Nasal cavity respiratory epithelium epithelial cell of viscerocranial mucosa (primary cell): Measurements from ENCODE around the gene GIGYF1. TPM values are rescaled to one million over a fixed set of nuclear protein-coding genes. Genes with fewer than 3 reads are reported as not detected.

Source experiments
- total RNA-seq: library from RNA; depleted of rRNA; stranded (reverse); fragments of >200 nt; gene quantifications from 2 replicates; pipeline ENCODE4 v1.2.3, GENCODE V29; 2014

The GIGYF1 gene, protein sequence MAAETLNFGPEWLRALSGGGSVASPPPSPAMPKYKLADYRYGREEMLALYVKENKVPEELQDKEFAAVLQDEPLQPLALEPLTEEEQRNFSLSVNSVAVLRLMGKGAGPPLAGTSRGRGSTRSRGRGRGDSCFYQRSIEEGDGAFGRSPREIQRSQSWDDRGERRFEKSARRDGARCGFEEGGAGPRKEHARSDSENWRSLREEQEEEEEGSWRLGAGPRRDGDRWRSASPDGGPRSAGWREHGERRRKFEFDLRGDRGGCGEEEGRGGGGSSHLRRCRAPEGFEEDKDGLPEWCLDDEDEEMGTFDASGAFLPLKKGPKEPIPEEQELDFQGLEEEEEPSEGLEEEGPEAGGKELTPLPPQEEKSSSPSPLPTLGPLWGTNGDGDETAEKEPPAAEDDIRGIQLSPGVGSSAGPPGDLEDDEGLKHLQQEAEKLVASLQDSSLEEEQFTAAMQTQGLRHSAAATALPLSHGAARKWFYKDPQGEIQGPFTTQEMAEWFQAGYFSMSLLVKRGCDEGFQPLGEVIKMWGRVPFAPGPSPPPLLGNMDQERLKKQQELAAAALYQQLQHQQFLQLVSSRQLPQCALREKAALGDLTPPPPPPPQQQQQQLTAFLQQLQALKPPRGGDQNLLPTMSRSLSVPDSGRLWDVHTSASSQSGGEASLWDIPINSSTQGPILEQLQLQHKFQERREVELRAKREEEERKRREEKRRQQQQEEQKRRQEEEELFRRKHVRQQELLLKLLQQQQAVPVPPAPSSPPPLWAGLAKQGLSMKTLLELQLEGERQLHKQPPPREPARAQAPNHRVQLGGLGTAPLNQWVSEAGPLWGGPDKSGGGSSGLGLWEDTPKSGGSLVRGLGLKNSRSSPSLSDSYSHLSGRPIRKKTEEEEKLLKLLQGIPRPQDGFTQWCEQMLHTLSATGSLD (N-terminal part only)
- 10.3 and 16.4 TPM in 2 replicates for total RNA-seq

DNA sequence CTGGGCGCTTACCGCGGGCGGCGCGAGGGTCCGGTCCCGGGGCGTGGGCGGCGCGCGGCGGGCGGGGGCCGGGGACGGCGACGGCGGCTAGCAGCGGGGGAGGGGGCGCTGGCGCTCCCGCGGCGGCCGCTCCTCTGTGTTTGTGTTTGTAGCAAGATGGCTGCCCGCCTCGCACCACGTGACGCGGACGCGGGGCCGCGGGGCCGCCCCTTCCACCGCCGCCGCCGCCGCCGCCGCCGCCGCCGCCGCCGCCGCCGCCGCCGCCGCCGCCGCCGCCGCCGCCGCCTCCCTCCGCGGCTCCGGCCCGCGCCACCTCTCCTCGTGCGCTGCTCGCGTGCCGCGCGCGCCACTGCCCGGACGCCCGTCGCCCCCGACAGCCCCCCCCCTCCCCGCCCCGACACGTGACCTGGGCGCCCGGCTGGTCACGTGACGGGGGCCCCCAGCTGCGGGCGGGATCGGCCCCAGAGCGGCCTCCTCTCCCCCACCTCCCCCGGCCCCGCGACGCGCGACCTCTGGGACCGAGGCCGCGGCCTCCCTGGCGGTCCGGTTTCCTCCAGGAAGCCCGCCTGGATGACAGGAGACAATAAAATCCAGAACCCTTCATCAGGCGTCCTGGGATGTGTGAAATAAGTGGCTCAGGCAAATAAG lies at the start of gene GIGYF1:
GIGYF1 (minus strand) TSS at position 153 of the 648 bp plus-strand sequence. CDS start 6,012 bp downstream, outside the sequence.

DNA sequence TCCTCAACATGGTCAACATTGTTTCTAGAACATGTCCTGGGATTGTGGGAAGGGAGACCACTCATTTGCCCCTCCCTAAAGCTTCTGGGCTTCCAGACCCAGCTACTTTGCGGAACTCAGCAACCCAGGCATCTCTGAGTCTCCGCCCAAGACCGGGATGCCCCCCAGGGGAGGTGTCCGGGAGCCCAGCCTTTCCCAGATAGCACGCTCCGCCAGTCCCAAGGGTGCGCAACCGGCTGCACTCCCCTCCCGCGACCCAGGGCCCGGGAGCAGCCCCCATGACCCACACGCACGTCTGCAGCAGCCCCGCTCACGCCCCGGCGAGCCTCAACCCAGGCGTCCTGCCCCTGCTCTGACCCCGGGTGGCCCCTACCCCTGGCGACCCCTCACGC lies 26.2 kb upstream of the GIGYF1 start, which contains the start of gene EPO:
EPO (plus strand) TSS at position 190 of the 392 bp plus-strand sequence. CDS start 513 bp downstream, outside the sequence.

DNA sequence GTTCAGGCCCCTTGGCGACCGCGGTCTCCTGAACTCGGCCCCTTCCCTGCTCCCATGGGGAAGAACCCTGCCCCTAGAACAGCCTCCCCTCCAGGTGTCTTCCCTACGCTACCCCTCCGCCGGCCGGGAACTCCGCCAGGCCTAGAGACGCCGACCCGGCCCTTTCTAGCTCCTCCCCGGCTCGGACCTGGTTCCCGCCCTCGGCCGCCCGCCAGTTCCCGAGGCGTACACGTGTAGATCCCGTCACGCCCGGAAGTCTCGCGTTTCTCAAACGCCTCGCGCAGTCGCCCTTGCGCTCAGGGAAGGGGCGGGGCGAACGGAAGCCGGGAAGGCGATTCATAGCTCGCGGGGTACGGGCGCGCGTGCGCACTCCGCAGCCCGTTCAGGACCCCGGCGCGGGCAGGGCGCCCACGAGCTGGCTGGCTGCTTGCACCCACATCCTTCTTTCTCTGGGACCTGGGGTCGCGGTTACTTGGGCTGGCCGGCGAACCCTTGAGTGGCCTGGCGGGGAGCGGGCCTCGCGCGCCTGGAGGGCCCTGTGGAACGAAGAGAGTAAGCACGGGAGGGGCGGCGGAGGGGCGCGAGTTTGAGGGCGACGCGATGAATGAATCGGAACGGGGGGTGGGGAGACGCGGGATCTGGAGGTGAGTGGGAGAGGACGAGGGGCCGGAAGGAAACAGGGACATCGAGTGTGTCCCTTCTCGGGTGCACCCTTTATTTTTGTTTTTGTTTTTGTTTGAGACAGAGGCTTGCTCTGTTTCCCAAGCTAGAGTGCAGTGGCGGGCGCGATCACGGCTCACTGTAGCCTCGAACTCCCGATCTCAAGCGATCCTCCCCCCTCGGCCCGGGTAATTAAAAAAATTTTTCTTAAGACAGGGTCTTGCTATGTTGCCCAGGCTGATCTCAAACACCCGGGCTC lies 12.0 kb upstream of the GIGYF1 start, which contains the start of gene POP7:
POP7 (plus strand) TSS at position 369 of the 919 bp plus-strand sequence. CDS start 710 bp downstream, outside the sequence.

DNA sequence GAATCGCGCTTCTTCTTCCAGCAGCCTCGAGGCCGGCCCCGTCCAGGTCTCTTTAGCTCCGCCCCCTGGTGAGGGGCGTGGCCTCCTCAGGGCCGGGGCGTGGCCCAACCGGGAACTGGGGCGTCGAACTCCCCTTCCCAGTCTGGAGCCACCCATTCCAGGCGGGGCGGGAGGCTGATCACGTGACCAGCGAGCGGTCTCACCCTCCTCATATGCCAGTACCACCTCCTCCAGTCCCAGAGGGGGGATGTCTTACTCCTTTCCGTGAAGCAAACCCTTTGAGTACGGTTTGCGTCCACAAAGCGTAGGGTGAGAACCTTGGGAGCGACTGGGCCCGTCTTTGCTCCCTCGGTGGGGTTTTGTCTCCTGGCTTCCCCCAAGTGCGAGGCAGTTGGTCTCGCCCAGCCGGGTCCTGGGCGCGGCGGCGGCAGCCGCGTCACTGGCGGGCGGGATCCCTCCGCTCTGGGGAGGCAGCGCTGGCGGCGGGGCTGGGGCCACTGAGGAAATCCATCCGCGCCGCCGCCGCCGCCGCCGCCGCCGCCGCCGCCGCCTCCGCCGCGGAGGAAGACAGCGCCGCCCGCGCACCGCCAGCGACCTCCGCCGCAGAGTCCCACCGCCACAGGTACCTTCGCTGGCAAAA lies 20.6 kb downstream of the GIGYF1 start, which contains the start of gene GNB2:
GNB2 (plus strand) TSS at position 439 of the 640 bp plus-strand sequence. CDS start 2,526 bp downstream, outside the sequence.

DNA sequence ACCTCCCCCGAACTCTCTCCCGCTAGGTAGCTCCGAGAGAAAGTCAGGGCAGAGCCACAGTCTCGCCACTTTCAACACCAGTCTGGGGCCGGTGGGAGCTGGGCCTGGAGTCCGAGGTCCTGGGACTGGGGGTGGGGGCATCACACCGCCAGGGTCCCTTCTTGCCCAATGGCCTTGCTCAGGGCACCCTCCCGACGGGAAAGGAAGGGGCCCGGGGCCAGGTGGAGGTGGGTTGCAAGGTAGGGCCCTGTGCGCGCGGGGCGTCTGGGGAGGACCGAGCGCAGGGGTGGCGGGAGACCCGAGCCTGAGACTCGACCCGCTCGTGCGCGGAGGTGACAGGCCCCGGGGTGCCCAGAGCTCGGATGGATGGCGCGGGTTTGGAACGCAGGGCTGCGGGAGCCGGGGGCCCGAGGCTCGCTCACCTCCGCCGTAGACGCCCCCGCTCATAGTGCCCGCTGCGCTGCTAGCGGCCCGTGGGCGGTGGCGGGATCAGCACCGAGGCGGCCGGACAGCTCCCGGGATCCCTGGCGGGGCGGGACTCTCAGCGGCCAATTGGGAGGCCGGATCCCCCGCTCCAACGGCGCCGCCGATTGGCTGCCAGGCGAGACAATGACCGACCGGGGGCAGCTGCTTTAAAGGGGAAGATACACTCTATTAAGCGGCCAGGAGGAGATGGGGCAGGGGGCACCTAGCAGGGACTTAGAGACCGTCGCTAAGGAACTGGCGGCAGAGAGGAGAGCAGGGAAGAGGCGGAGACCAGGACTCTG lies 38.0 kb downstream of the GIGYF1 start, which contains the start of gene ACTL6B:
ACTL6B (minus strand) TSS at position 541 of the 767 bp plus-strand sequence; CDS start at position 447, 94 bp downstream.

DNA sequence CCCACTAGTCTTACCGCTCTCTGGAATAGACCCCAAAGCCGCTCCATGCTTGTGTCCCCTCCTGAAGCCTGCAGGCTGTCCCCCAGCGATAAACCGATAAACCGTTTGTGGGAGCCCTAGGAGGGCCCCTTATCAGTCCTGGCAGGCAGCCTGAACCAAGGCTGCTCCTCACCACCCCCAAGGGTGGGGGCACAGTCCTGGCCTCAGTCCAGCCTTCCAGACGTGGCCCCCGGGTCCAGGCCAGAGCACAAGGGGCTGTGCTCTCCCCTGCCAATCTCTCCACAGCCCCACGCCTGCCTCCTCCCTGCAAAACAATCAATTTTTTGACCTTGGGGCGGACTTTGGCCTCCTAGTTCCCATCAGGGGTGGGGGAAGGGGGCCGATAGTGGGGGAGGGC lies 52.6 kb downstream of the GIGYF1 start, which contains the start of gene TFR2:
TFR2 (minus strand) TSS at position 90 of the 397 bp plus-strand sequence; CDS start at position 47, 43 bp downstream.

Other genes starting within 250 kb of the GIGYF1 start
- gene SPACDR, start 230.0 kb downstream of the GIGYF1 start, total RNA-seq = 0.34 and 0.43 TPM in 2 replicates
- 12.0 and 22.6 TPM in 2 replicates for gene TSC22D4, start 215.0 kb downstream of the GIGYF1 start, total RNA-seq
- 0.34 and 0.64 TPM in 2 replicates for gene NYAP1, start 210.3 kb downstream of the GIGYF1 start, total RNA-seq
- gene AGFG2, start 155.0 kb downstream of the GIGYF1 start, total RNA-seq = 3.4 and 6.7 TPM in 2 replicates
- not detected in 2 replicates for gene SAP25, start 120.3 kb downstream of the GIGYF1 start, total RNA-seq
- 5.1 and 8.5 TPM in 2 replicates for gene LRCH4, start 108.1 kb downstream of the GIGYF1 start, total RNA-seq
- 0.21 and 0.34 TPM in 2 replicates for gene FBXO24, start 107.9 kb downstream of the GIGYF1 start, total RNA-seq
- 0.57 TPM in 1 of 2 replicates, not detected in the other for gene PCOLCE, start 91.9 kb downstream of the GIGYF1 start, total RNA-seq
- 1.0 and 3.1 TPM in 2 replicates for gene MOSPD3, start 81.7 kb downstream of the GIGYF1 start, total RNA-seq
- under 0.01 and 0.14 TPM in 2 replicates for gene TFR2, start 52.7 kb downstream of the GIGYF1 start, total RNA-seq
- not detected in 2 replicates for gene ACTL6B, start 37.8 kb downstream of the GIGYF1 start, total RNA-seq
- 82.7 and 130 TPM in 2 replicates for gene GNB2, start 20.5 kb downstream of the GIGYF1 start, total RNA-seq
- gene POP7, start 11.9 kb upstream of the GIGYF1 start, total RNA-seq = 32.2 and 39.6 TPM in 2 replicates
- not detected in 2 replicates for gene EPO, start 26.2 kb upstream of the GIGYF1 start, total RNA-seq
- not detected in 2 replicates for gene ZAN, start 39.3 kb upstream of the GIGYF1 start, total RNA-seq
- 125 and 255 TPM in 2 replicates for gene EPHB4, start 133.3 kb upstream of the GIGYF1 start, total RNA-seq
- gene SLC12A9, start 158.5 kb upstream of the GIGYF1 start, total RNA-seq = 11.3 and 13.5 TPM in 2 replicates
- gene TRIP6, start 173.1 kb upstream of the GIGYF1 start, total RNA-seq = 47.5 and 64.7 TPM in 2 replicates
- 22.6 and 35.6 TPM in 2 replicates for gene SRRT, start 180.9 kb upstream of the GIGYF1 start, total RNA-seq
- gene UFSP1, start 195.5 kb upstream of the GIGYF1 start, total RNA-seq = 3.8 and 7.9 TPM in 2 replicates
- gene ACHE, start 201.6 kb upstream of the GIGYF1 start, total RNA-seq = under 0.01 and 0.28 TPM in 2 replicates